Measurements from ENCODE around the gene C3orf20. TPM values are rescaled to one million over a fixed set of nuclear protein-coding genes. Genes with fewer than 3 reads are reported as not detected.
A peak's percentile ranks its signal among the peaks of the same experiment; 100 is the strongest.

Gene C3orf20
- total and polyA plus RNA-seq, 9 of the 15 experiments (the other 6 are each of a cell fraction or from before 2014, with no cell fraction given) = 0.04 TPM; not detected in 8

DNA sequence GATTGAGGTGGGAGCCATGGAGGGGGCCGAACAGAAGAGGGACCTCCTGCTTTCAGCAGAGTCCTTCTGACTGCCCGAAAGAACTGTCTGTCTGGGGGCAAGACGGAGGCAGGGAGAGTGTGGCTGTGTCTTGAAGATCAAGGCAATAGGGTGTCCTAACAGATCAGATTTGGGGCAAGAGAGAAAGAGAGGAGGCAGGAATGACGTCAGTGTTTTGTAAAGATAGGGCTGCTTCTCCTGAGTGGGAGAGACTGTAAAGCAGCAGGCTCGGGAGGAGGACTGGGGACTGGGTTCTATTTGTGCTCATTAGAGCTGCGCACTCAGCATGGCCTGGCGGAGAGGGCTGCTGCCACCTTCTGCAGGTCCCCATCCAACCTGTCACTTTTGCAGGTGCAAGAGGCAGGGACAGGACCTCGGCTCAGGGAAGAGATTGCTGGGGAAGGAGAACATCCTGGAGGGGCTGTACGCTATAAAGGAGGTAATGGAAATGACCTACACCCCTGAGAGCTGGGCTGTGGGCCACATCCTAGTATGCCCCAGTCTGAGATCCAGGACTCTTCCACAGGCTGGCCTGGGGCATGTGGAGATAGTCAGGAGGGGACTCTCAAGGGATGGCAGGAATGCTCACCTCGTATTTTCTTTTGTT, 114.8 kb downstream of the C3orf20 start (continued):
- TF ChIP-seq, protein P1, sequence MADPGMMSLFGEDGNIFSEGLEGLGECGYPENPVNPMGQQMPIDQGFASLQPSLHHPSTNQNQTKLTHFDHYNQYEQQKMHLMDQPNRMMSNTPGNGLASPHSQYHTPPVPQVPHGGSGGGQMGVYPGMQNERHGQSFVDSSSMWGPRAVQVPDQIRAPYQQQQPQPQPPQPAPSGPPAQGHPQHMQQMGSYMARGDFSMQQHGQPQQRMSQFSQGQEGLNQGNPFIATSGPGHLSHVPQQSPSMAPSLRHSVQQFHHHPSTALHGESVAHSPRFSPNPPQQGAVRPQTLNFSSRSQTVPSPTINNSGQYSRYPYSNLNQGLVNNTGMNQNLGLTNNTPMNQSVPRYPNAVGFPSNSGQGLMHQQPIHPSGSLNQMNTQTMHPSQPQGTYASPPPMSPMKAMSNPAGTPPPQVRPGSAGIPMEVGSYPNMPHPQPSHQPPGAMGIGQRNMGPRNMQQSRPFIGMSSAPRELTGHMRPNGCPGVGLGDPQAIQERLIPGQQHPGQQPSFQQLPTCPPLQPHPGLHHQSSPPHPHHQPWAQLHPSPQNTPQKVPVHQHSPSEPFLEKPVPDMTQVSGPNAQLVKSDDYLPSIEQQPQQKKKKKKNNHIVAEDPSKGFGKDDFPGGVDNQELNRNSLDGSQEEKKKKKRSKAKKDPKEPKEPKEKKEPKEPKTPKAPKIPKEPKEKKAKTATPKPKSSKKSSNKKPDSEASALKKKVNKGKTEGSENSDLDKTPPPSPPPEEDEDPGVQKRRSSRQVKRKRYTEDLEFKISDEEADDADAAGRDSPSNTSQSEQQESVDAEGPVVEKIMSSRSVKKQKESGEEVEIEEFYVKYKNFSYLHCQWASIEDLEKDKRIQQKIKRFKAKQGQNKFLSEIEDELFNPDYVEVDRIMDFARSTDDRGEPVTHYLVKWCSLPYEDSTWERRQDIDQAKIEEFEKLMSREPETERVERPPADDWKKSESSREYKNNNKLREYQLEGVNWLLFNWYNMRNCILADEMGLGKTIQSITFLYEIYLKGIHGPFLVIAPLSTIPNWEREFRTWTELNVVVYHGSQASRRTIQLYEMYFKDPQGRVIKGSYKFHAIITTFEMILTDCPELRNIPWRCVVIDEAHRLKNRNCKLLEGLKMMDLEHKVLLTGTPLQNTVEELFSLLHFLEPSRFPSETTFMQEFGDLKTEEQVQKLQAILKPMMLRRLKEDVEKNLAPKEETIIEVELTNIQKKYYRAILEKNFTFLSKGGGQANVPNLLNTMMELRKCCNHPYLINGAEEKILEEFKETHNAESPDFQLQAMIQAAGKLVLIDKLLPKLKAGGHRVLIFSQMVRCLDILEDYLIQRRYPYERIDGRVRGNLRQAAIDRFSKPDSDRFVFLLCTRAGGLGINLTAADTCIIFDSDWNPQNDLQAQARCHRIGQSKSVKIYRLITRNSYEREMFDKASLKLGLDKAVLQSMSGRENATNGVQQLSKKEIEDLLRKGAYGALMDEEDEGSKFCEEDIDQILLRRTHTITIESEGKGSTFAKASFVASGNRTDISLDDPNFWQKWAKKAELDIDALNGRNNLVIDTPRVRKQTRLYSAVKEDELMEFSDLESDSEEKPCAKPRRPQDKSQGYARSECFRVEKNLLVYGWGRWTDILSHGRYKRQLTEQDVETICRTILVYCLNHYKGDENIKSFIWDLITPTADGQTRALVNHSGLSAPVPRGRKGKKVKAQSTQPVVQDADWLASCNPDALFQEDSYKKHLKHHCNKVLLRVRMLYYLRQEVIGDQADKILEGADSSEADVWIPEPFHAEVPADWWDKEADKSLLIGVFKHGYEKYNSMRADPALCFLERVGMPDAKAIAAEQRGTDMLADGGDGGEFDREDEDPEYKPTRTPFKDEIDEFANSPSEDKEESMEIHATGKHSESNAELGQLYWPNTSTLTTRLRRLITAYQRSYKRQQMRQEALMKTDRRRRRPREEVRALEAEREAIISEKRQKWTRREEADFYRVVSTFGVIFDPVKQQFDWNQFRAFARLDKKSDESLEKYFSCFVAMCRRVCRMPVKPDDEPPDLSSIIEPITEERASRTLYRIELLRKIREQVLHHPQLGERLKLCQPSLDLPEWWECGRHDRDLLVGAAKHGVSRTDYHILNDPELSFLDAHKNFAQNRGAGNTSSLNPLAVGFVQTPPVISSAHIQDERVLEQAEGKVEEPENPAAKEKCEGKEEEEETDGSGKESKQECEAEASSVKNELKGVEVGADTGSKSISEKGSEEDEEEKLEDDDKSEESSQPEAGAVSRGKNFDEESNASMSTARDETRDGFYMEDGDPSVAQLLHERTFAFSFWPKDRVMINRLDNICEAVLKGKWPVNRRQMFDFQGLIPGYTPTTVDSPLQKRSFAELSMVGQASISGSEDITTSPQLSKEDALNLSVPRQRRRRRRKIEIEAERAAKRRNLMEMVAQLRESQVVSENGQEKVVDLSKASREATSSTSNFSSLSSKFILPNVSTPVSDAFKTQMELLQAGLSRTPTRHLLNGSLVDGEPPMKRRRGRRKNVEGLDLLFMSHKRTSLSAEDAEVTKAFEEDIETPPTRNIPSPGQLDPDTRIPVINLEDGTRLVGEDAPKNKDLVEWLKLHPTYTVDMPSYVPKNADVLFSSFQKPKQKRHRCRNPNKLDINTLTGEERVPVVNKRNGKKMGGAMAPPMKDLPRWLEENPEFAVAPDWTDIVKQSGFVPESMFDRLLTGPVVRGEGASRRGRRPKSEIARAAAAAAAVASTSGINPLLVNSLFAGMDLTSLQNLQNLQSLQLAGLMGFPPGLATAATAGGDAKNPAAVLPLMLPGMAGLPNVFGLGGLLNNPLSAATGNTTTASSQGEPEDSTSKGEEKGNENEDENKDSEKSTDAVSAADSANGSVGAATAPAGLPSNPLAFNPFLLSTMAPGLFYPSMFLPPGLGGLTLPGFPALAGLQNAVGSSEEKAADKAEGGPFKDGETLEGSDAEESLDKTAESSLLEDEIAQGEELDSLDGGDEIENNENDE (IDR thresholded peaks at IDR 0.05; ENCODE audit: low read depth, low read length) = no peak
- TF ChIP-seq TBP (optimal IDR thresholded peaks at IDR 0.05; ENCODE audit: low read depth, low read length) = no peak
- TF ChIP-seq NR3C1 (CRISPR knock-in tag; IDR thresholded peaks at IDR 0.05) = no peak
- no peak for TF ChIP-seq GATAD2B (IDR thresholded peaks at IDR 0.05; ENCODE audit: borderline replicate concordance)
- TF ChIP-seq MEF2A (IDR thresholded peaks at IDR 0.05; ENCODE audit: control insufficient read depth, low read depth, low read length) = no peak
- peak; percentile 67; the same call in 1 of the 2 replicates for TF ChIP-seq JUNB (CRISPR knock-in tag; conservative IDR thresholded peaks at IDR 0.05)
- TF ChIP-seq HIVEP1 (CRISPR knock-in tag; IDR thresholded peaks at IDR 0.05) = no peak
